GM19193 (cell line): ENCODE measurements around the gene HSD17B8.

Experiments
- POLR2A ChIP-seq: IDR thresholded peaks from 4 replicates; pipeline ENCODE4 v1.6.1; 2011; ENCODE audit not compliant: insufficient read depth, insufficient read length; ENCODE audit errors: extremely low read depth

The HSD17B8 gene

DNA sequence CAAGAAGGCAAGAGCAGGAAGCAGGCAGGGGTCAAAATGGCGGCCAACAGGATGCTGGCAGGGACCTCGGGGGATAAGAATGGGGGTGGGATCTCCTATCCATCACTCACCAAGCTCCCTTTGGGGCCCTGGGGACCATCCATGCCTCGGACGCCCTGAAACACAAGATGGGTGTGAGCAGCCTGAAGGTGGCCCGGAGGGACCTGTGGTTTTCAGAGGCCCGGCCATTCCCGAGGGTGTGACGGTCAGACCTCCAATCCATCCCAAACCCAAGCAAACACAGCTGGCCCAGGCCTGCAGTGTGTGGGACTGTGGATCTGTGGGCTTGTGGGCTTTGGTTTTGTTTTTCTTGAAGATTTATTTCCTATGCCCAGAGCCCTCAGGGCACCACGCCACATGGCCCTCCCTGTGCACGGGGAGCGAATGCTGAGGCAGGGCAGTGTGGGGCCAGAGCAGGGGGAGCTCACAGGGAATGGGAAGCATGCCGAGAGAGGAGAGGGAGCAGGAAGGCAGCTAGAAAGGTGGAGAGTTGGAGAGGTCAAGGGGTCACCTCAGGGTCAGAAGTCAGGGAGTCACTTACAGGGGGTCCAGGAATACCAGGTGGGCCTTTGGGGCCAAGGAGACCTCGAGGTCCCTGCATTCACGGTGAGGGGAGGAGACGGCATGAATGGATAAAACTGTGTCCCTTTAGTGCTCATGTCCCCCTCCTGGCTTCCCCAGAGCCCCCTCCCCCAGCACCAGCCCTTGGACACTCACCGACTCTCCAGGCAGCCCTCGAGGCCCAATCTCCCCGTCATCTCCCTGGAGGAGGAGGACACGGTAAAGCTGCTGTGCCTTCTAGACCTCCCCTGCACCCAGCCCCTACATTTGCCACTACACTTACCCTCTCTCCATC is 26.7 kb upstream of the HSD17B8 start:
- no peak for TF ChIP-seq POLR2A

DNA sequence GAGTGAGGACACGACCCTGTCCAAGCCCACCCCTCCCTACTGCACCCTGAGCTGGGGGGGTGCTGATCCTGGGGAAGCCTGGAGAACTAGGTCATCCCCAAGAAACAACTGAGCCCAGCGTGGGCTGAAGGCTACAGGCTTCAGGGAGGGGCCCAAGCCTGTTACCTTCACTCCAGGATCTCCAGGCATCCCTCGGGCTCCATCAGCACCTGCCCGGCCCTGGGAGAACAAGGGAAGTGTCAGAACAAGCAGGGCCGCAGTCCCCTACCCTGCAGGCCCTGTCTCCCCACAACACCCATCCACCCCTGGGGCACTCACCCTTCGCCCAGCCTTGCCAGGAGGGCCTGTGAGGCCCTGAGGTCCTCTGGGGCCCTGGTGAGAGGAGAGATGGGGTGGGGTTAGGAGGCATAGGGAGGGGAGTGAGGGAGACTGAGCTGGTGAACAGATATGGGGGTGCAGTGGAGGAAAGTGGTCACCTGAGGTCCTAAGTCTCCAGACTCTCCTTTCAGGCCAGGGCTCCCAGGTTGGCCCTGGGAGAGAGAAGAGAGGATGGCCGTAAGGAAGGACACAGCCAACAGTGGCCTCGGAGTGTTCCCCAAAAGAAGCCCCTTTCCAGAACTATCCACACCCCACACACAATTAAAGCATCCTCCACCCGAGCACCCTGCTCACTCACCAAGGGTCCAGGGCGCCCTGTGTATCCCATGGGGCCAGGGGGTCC is 25.5 kb upstream of the HSD17B8 start:
- no peak for TF ChIP-seq POLR2A

DNA sequence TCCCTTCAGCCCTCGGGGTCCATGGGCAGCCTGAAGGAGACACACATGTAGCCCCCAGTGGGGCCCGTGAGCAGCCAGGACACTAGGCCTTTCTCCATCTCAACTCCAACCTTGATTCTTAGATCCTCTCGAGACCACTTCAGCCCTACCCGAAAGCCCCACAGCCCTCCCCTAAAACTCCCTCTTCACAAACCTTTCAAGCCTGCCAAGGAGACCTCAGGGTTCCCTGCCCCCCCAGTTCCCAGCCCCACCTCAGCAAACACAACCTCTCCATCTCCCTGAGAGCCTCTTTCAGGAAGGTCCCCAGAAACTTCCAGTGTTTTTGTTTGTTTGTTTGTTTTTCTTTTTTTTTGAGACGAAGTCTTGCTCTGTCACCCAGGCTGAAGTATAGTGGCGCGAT is 23.3 kb upstream of the HSD17B8 start:
- no peak for TF ChIP-seq POLR2A

DNA sequence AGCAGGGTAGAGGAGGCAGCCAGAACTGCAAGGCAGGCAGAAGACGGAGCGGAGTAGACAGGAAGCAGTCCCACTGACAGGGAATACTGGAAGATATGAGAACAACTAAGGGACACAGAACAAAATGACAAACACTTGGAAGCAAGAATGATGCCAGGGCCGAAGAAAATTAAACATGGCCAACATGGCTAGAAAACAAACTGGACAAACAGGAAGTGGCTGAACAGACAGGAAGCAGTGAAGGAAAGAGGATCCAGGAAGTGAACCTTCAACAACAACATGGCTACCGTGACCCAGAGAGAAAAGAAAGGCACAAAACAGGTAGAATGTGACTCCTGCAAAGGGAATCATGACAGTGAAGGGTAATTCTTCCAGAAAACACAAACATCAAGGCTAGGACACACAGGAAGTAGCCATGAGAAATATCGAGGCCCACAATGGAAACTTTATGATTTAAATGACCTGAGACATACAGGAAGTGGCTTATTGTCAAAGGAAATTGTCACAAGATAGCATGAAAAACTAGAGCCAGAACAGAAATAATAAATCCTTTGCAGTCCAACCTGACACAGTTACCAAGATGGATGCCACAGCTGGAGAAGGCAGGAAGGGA is 21.3 kb upstream of the HSD17B8 start:
- no peak for TF ChIP-seq POLR2A

DNA sequence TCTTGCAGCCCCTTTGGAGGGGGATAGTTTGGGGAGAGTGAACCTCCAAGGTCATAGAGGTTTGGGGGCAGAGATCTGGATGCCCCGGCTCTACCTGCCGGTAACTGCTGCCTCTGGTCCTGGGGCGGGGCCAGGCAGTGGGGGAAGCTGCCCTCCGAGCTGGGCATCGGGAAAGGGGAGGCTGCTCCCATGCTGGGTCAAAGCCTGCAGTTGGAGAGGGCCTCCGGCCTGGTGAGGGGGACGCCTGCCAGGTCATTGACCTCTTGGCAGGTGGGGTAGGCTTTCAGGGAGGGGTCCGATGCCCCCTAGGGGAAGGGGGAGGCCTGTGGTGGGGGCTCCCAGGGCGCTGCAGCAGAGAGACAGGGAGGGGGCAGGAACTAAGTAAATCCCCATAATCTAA is 19.3 kb upstream of the HSD17B8 start:
- no peak for TF ChIP-seq POLR2A

DNA sequence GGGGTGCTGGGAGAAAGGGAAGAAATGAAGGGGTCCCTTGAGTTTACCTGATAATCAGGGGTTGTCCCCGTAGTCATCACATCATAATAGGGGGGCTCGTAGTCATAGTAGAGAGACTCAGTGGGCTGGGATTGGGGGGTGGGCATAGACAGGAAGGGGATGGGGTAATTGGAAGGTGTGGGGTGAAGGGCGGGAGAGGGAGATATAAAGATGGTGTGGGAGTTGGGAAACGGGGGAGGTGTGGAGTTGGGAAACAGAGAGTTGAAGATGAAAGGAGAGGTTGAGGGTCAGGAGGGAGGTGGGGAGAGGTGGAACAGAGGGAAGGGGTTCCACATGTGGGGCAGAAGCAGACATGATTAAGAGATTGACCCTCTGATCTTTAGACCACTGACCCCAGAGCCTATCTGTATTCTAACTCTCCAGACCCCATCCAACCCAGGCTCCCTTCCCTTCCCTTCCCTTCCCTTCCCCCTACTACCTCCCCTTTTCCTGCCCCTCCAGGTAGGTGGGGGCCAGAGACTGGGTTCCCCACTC is 18.7 kb upstream of the HSD17B8 start:
- no peak for TF ChIP-seq POLR2A

DNA sequence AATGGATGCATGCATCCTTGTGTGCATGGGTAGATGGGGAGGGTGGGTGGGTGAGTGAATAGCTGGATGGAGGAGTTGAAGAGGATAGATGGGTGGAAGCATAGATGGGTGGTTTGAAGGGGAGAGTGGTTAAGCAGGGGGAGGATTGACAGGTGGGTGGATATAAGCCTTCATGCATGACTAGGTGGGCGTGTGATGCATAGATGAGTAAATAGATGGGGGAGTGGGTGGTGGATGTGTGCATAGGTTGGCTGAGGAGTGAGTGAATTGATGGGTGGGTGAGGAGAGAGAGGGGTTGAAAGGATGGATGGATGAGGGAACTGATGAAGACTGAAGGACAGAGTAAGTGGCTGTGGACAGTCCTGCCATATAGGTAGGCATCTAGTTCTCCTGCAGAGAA is 16.6 kb upstream of the HSD17B8 start:
- no peak for TF ChIP-seq POLR2A

DNA sequence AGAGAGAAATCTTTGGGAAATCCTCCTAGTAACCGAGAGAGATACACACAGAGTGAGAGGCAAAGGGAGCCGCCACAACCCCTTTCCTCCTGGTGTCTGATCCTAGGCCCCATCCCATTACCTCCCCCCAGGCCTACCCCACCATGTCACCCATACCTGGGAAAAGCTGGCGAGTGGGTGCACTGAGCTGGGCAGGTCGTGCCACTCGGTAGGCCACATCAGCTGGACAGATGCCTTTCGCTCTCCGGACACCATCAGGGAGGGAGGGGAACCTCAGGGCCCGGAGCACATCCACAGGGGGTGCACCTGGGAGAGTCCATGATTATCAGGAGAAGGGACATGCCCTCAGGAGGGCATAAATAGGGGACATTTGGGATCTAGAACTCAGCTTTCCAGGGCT is 15.3 kb upstream of the HSD17B8 start:
- no peak for TF ChIP-seq POLR2A

DNA sequence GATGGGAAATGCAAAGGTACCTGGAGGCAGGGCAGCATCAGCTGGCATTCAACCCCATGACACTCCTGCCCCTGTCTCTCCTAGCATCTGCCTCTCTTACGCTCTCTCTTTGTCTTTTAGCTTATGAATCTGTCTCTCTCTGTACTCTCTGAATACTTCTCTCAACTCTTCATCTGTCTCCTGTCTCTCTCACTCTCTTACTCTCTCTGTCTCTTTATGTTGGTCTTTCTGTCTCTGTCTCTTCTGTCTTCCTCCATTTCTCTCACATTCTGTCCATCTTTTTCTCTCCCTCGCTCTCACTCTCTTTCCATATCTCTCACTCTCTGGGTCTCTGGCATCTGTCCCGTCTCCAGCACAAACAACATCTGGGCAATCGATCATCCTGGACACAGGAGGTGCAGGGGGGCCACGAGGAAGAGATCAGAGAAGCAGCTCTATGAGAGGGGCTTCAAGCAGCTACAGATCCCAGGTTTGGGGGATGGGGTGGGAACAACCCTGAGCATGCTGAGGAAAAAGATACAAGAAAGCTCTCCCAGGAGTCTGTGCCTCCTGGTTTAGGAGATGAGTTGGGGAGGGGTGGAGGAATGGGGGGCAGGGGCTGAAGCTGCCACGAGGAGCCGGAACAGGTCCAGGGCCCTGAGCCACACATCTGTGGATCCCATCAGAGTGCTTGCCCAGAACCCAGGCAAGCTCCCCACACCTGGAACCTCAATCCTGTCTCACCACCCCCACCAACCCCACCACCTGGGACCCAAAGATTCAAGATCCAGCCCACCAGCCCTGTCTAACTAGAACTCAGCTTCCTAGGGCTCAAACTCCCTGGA is 14.6 kb upstream of the HSD17B8 start:
- TF ChIP-seq POLR2A: no peak

DNA sequence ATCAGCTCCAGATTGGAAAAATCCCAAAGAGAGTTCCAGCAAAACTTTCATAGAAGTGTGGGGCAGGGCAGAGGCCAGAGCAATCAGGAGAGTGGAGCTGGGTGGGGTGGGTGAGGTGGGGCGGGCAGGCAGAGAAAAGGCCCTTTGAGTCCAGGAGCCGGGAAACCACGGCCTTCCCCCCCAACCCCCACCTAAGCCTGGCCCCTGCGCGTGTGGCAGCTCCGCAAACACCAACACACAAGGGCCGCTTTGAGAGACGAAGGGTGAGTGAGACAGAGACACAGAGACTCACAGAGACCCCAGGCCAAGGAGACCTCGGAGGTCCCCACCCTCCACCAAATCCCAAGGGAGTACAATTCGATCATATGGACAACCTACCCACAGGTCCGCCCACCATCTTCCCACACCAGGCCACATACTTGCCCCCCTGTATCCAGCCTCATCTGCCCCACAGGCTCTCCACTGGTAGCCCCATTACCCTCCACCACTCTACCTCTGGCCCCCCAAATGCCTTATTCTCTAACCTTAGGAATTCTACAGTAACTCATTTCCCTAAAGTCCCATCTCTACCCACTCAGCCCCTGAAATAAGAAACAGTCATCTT is 13.8 kb upstream of the HSD17B8 start:
- TF ChIP-seq POLR2A: no peak

DNA sequence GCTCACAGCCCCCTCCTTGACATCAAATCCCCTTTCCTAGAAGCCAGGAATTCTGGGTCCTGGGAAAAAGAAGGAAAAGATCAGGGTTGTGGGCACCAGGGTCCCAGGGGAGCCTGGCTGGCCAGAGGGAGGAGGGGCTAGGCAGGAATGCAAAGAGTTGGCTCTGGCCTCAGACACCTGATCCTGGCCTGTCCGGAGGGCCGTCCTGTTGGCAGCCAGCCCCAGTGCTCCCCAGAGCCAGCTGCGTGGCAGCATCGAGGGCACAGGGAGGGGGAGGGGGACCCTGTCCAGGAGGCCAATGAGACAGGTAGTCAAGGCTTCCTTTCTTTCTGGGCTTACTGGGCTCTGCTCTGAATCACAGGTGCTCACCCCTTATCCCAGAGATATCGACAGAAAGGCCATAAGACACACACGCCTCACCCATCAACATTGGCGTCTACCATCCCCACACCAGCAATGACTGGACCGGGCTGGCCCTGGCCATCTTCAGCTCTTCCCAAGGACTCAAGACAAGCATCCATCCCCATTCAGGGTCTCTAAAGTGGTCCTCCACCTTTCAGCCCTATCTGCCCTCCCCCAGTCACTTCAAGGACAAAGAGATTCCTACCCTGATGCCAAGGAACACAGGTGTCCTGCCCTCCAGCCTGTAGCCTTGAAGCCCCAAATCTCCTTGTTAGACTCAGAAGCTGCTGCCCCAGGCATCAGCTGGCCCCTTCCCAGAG is 12.9 kb upstream of the HSD17B8 start:
- no peak for TF ChIP-seq POLR2A

DNA sequence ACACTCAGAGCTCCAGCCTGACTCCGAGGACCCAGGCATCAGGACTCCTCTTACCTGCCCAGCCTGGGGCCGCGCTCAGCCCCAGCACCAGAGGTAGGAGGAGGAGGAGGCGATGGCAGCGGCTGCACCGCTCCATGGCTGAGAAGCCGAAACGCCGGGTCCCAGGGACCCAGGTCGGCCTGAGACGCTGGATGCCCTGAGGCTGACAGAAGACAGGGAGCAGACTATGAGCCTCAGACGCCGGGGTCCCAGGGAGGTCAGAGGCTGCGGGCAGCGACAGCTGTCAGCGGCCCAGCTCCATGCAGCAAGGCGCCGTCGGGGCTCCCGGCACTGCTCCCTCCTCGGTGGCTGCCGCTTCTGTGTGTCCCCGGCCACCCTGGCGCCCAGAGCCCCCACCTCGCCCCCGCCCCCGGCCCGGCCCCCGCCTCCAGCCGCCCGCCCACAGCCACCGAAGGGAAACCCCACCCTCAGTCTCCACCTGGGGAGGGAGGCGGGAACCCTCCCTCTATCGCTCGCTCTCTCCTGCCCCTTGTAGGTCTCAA is 12.3 kb upstream of the HSD17B8 start, which contains the start of gene COL11A2:
COL11A2 (minus strand) TSS at position 363 of the 542 bp plus-strand sequence; CDS start at position 136, 227 bp downstream.
- TF ChIP-seq POLR2A: no peak
